ENCODE measurements around the gene DNAJB11. TPM values are rescaled to one million over a fixed set of nuclear protein-coding genes. Genes with fewer than 3 reads are reported as not detected.

Gene DNAJB11
- total and polyA plus RNA-seq, 2 donors (not counting 1 experiment from before 2014, with no cell fraction given) = 17.9 to 27.7 TPM

GRCh38 chr3:186596568-186597287 lies 26.2 kb downstream of the DNAJB11 start:
- no peak overlapping the region for H3K27ac ChIP-seq (ENCODE audit: low read length in 2 of 2)
- no peaks in the 10 kb centered on the region for H3K79me2 ChIP-seq (ENCODE audit: control insufficient read depth, insufficient read depth, low read length)
- no peak for ATAC-seq (ENCODE audit: low read depth)
- H3K4me1 ChIP-seq (ENCODE audit: control insufficient read depth in 2 of 2, insufficient read depth in 2 of 2, low read length in 2 of 2) = no peaks in the 10 kb centered on the region
- H3K27ac Mint-ChIP-seq = no peak overlapping the region
- H3K36me3 ChIP-seq (replicated peaks in 1 of 2; ENCODE audit: control extremely low read depth in 1 of 2, control insufficient read depth in 1 of 2, extremely low read depth in 1 of 2, insufficient read depth in 2 of 2, low read length in 1 of 2) = no peaks in the 10 kb centered on the region
- DNase-seq = no peak
- no peaks in the 10 kb centered on the region for H3K27me3 ChIP-seq (replicated peaks in 1 of 4; ENCODE audit: control extremely low read depth in 1 of 4, control insufficient read depth in 3 of 4, insufficient read depth in 4 of 4, low read length in 3 of 4)
- H2AFZ ChIP-seq (ENCODE audit: insufficient read depth, low read depth, low read length, poor library complexity, severe bottlenecking) = no peak overlapping the region
- H3K9me3 ChIP-seq (ENCODE audit: control extremely low read depth in 1 of 3, control insufficient read depth in 2 of 3, insufficient read depth in 1 of 3, low read length in 2 of 3) = no peaks in the 10 kb centered on the region
- H3K9me3 Mint-ChIP-seq (ENCODE audit: insufficient read depth) = no peaks in the 10 kb centered on the region
- intact Hi-C loops (cut with micrococcal nuclease) = no loop called here
- no peaks in the 10 kb centered on the region for H4K20me1 ChIP-seq (ENCODE audit: control insufficient read depth, insufficient read depth, low read length, poor library complexity, severe bottlenecking)
- TF ChIP-seq, protein P1, sequence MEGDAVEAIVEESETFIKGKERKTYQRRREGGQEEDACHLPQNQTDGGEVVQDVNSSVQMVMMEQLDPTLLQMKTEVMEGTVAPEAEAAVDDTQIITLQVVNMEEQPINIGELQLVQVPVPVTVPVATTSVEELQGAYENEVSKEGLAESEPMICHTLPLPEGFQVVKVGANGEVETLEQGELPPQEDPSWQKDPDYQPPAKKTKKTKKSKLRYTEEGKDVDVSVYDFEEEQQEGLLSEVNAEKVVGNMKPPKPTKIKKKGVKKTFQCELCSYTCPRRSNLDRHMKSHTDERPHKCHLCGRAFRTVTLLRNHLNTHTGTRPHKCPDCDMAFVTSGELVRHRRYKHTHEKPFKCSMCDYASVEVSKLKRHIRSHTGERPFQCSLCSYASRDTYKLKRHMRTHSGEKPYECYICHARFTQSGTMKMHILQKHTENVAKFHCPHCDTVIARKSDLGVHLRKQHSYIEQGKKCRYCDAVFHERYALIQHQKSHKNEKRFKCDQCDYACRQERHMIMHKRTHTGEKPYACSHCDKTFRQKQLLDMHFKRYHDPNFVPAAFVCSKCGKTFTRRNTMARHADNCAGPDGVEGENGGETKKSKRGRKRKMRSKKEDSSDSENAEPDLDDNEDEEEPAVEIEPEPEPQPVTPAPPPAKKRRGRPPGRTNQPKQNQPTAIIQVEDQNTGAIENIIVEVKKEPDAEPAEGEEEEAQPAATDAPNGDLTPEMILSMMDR (IDR thresholded peaks at IDR 0.05) = no peak
- TF ChIP-seq EZH2 (IDR thresholded peaks at IDR 0.05; ENCODE audit: borderline replicate concordance, insufficient read depth, low read depth, low read length, poor library complexity, severe bottlenecking) = no peak
- H3K4me1 Mint-ChIP-seq = no peaks in the 10 kb centered on the region
- no peak overlapping the region for H3K4me3 ChIP-seq (ENCODE audit: control extremely low read depth in 1 of 5, extremely low read depth in 1 of 5, insufficient read depth in 1 of 5, low read depth in 2 of 5, low read length in 4 of 5)
- ChIA-PET POLR2A (interaction anchor here (0.7 kb wide), 1 partner anchor 1792 kb away, joined by 3 read pairs; no protein-coding TSS in a partner anchor), CTCF (interaction anchor here (0.7 to 1.6 kb wide), 4 partner anchors 17 to 225 kb away, joined by 3 to 10 read pairs (median 6); no protein-coding TSS in a partner anchor)
- WGBS (ENCODE audit: insufficient coverage) = 87% methylated on average over 3 of the region's 17 CpGs
- H3K4me2 ChIP-seq (replicated peaks; ENCODE audit: low read depth, low read length, poor library complexity, severe bottlenecking) = no peak overlapping the region
- no peak overlapping the region for H3K9ac ChIP-seq (ENCODE audit: low read length)
- H3K4me3 Mint-ChIP-seq = no peak overlapping the region
- peaks cover 9% of the 10 kb centered on the region for H3K27me3 Mint-ChIP-seq

DNA sequence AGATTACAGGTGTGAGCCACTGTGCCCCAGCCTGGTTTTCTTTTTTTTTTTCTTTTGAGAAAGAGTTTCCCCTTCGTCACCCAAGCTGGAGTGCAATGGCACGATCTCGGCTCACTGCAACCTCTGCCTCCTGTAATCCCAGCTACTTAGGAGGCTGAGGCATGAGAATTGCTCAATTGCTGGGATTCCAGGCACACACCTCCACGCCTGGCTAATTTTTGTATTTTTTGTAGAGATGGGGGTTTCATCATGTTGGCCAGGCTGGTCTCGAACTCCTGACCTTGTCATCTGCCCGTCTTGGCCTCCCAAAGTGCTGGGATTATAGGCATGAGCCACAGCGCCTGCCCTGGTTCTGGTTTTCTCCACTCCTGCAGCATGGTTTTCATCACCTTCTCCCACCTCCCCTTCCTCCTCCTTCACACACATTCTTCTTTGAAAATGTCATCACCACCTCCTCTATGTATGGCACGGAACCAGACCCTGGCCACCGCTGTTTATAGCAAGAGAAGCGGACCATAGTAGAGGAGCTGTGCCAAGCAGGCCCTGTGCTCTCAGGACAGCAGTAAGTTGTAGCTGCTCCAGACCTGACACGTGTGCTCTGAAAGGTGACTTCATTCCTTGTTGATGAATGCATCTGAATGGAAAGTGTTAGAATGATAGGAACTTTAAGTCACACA lies 27.7 kb downstream of the DNAJB11 start:
- H3K4me2 ChIP-seq (replicated peaks; ENCODE audit: low read depth, low read length, poor library complexity, severe bottlenecking) = no peak overlapping the region
- no peaks in the 10 kb centered on the region for H3K79me2 ChIP-seq (ENCODE audit: control insufficient read depth, insufficient read depth, low read length)
- Mint-ChIP-seq H3K4me1 (no peaks in the 10 kb centered on the region), H3K27ac (no peak overlapping the region), H3K27me3 (peaks cover 9% of the 10 kb centered on the region), H3K4me3 (no peak overlapping the region), H3K9me3 (ENCODE audit: insufficient read depth) (no peaks in the 10 kb centered on the region)
- no peak overlapping the region for H2AFZ ChIP-seq (ENCODE audit: insufficient read depth, low read depth, low read length, poor library complexity, severe bottlenecking)
- no peak overlapping the region for H3K9ac ChIP-seq (ENCODE audit: low read length)
- intact Hi-C loops (cut with micrococcal nuclease) = no loop called here
- H3K9me3 ChIP-seq (ENCODE audit: control extremely low read depth in 1 of 3, control insufficient read depth in 2 of 3, insufficient read depth in 1 of 3, low read length in 2 of 3) = no peaks in the 10 kb centered on the region
- no peak overlapping the region for H3K27ac ChIP-seq (ENCODE audit: low read length in 2 of 2)
- ATAC-seq (ENCODE audit: low read depth) = no peak
- H4K20me1 ChIP-seq (ENCODE audit: control insufficient read depth, insufficient read depth, low read length, poor library complexity, severe bottlenecking) = no peaks in the 10 kb centered on the region
- H3K36me3 ChIP-seq (replicated peaks in 1 of 2; ENCODE audit: control extremely low read depth in 1 of 2, control insufficient read depth in 1 of 2, extremely low read depth in 1 of 2, insufficient read depth in 2 of 2, low read length in 1 of 2) = no peaks in the 10 kb centered on the region
- WGBS (ENCODE audit: insufficient coverage) = 88% methylated on average over 5 of the region's 11 CpGs
- ChIA-PET CTCF (interaction anchor here (0.7 to 4.0 kb wide), 2 partner anchors 18 to 280 kb away, joined by 3 to 24 read pairs; no protein-coding TSS in a partner anchor), POLR2A (no interaction called here)
- no peak for DNase-seq
- no peaks in the 10 kb centered on the region for H3K4me1 ChIP-seq (ENCODE audit: control insufficient read depth in 2 of 2, insufficient read depth in 2 of 2, low read length in 2 of 2)
- TF ChIP-seq, protein P1 (IDR thresholded peaks at IDR 0.05) = no peak
- TF ChIP-seq EZH2 (IDR thresholded peaks at IDR 0.05; ENCODE audit: borderline replicate concordance, insufficient read depth, low read depth, low read length, poor library complexity, severe bottlenecking) = no peak
- H3K27me3 ChIP-seq (replicated peaks in 1 of 4; ENCODE audit: control extremely low read depth in 1 of 4, control insufficient read depth in 3 of 4, insufficient read depth in 4 of 4, low read length in 3 of 4) = no peaks in the 10 kb centered on the region
- H3K4me3 ChIP-seq (ENCODE audit: control extremely low read depth in 1 of 5, extremely low read depth in 1 of 5, insufficient read depth in 1 of 5, low read depth in 2 of 5, low read length in 4 of 5) = no peak overlapping the region

Data from B cell (primary cell).